Measurements from ENCODE around the gene SCAMP3.
"Not testable (repeated sequence)": the region's sequence is repeated elsewhere in the genome, so short reads cannot be mapped to it uniquely, and the experiment has no call there.

Gene SCAMP3

DNA sequence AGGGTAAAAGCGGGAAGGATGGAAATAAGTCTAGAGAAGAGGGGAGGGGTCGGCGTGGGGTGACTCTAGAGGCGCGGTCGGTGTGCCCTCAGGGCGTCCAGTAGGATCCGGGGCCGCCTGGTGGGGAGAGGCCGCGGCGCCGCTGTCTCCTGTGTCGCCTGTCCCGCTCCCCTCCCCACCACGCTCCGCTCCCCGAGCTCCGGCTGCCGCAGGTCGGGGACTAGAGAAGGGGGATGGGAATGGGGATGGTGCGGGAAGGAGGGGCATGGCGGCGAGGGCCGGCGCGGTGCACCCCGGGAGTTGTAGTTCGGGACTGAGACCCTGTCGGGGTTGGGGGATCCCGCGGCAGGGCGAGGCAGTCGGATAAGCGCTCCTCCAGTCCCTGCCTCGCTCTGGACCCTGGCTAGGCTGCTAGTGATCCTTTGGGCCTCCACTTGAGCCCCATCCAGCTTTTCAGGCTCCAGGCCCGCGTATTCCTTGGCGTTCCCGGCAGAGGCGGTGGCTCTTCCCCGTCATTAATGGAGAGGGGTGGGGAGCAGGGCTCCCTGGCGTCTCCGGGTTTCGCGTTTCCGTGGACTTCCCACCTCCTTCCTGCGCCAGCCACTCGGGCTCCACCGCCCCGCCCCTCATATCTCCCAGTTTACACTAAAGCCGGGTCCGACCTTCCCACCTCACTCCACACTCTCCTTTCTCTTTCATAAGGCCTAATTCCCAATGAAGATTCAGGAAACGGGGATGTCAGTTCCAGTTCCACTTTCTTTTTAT is 6.7 kb downstream of the SCAMP3 start, which contains the start of gene ENTREP3:
ENTREP3 (minus strand) TSS at position 241 of the 765 bp plus-strand sequence. CDS start 606 bp downstream, outside the sequence.
- in situ Hi-C loops (cut with HindIII; ENCODE audit: low sequenced_read_pairs), result no loop called here

DNA sequence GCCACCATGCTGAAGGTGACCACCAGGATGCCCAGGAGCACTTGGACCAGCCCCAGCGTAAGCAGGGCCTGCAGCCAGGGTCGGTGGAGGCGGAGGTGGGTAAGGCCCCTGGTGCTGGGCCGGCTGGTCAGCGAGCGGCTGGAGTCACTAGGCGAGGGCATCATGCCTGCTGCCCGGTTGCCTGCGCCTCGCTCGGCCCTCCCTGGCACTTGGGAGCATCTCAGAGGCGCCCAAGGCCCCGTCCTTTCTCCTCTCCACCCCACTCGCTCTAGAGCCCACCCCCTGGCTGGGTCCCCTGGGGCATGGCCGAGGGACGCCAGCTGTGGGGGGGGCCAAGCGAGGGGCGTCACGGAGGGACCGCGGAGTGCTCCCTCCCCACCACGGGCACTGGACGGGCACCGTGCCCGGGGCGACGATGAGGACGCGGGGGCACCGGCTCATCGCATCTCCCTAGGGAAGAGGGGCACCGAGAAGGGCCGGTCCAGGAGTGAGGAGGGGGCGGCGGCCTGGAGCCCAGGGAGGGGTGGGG is 7.4 kb downstream of the SCAMP3 start:
- in situ Hi-C loops (cut with HindIII; ENCODE audit: low sequenced_read_pairs), result no loop called here

- in situ Hi-C loops (cut with HindIII; ENCODE audit: low sequenced_read_pairs), result no loop called here
Observed at GRCh38 chr1:155254228-155254713, 7.9 kb downstream of the SCAMP3 start.

DNA sequence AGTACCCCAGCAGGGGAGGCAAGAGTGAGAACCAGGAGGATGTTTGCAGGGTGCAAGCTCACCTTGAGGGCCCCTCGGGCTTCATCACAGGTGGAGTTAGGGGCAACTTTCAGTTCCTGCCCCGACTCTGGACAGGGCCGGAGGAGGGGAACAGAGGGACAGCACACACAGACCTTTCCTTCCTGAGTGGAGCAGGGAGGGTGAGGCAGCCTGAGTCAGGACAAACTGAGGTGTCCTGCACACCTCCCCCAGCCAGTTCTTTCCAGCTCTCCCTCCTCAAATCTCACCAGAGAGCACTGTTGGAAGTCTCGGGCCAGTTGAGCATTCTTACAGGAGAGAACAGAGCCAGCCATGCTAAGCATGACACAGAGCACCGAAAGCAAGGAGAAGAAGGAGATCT is 8.4 kb downstream of the SCAMP3 start:
- in situ Hi-C loops (cut with HindIII; ENCODE audit: low sequenced_read_pairs), result no loop called here

- in situ Hi-C loops (cut with HindIII; ENCODE audit: low sequenced_read_pairs), result no loop called here
Observed at GRCh38 chr1:155253208-155253607, 9.0 kb downstream of the SCAMP3 start.

GRCh38 chr1:155251566-155251965 is 10.6 kb downstream of the SCAMP3 start:
- in situ Hi-C loops (cut with HindIII; ENCODE audit: low sequenced_read_pairs), result no loop called here

GRCh38 chr1:155250633-155251449 is 11.3 kb downstream of the SCAMP3 start:
- in situ Hi-C loops (cut with HindIII; ENCODE audit: low sequenced_read_pairs), result no loop called here

- in situ Hi-C loops (cut with HindIII; ENCODE audit: low sequenced_read_pairs), result no loop called here
Observed at GRCh38 chr1:155250246-155250632, 11.9 kb downstream of the SCAMP3 start.

DNA sequence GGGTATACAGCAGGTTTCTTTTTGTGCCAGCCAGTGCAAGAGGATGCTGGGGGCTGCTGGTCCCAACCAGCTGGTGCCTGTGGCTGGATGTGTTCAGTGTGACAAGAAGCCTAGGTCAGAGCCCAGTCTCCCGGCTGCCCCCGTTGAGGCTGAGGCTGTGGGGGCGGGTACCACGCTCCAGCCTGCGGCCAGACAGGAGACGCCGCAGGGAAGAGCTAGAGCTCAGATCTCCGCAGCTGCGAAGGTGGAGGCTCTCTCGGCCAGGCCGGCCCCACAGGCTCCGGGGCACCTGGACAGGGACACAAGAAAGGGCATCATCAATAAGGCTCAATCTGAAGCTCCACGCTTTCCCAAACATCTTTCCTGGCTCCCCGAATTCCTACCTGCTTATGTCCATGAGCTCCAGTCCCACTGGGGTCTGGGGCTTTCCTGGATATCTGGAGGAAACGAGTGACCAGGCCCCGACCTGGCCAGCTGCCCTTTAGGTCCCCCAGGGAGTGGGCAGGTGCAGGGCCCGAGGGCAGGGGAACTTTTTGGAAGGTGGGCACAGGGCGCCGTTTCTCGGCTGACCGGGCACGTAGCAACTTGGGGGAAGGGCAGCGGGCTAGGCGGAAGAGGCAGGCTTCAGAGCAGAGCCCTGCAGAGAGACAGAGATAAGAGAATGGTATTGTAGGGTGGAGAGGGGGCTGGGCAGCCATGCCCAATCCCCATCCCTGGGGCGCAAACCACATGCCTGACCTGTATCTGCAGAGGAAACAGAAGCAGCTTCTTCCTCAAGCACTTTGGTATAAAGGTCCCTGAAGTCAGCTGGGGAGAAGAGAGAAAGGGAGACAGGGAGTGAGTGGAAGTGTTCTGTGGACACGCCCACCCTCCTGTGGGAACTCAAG is 14.2 kb downstream of the SCAMP3 start:
- in situ Hi-C loops (cut with HindIII; ENCODE audit: low sequenced_read_pairs), result no loop called here

DNA sequence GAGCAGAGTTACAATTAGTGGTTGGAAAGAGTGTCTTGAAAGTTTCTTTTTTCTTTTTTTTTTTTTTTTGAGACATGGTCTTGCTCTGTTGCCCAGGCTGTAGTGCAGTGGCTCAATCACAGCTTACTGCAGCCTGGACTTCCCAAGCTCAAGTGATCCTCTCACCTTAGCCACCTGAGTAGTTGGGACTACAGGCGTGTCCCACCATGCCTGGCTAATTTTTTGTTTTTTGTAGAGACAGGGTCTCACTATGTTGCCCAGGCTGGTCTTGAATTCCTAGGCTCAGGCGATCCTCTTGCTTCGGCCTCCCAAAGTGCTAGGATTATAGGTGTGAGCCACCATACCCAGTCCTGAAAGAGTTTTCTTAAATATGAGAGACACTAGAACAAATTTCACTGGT is 15.4 kb downstream of the SCAMP3 start:
- in situ Hi-C loops (cut with HindIII; ENCODE audit: low sequenced_read_pairs), result not testable (repeated sequence)

DNA sequence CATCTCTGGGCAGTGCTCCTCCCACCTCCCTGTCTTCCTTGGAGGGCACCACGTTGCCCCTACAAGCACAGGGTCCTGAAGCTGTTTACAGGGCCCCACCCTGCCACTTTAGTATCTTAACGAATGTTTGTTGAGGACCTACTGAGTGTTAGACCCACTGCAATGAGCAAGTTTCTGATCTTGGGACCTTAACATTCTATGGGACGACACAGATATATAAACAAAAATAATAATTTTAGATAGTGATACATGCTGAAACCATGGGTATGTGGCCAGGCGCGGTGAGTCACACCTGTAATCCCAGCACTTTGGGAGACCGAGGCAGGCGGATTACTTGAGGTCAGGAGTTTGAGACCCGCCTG is 17.0 kb downstream of the SCAMP3 start:
- in situ Hi-C loops (cut with HindIII; ENCODE audit: low sequenced_read_pairs), result no loop called here

DNA sequence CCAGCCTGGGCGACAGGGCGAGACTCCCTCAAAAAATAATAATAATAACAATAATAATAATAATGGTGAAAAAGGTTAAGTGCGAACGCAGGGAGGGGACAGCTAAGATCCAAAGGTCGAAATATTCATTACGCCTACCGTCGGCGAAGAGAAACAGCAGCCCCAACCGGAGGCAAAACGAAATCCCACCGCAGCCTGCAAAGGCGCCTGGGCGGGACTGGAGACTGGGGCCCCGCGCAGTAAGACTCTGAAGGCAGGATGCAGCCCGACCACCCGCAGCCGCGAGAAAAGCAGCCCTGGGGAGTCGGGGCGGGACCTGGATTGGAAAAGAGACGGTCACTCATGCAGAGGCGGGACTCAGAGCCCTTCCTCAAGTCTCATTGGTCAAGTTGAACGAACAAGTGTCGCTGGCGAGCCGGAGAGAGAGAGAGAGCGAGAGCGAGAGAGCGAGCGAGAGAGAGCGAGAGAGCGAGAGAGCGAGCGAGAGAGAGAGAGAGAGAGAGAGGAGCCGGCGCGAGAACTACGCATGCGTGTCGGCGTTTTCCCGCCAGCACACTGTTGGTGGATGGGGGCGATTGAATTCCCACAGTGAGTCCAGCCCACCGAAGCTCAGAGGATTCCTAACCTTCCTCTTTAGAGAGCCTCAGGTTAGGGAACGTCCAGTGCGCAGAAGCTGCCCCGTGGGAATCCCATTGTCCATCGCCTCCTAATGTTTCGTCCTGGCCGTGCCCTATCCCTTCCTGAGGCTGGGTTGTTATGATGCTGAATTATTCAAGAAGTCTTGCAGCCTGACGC is 17.6 kb downstream of the SCAMP3 start:
- in situ Hi-C loops (cut with HindIII; ENCODE audit: low sequenced_read_pairs), result no loop called here

GRCh38 chr1:155242805-155243358 is 19.3 kb downstream of the SCAMP3 start:
- in situ Hi-C loops (cut with HindIII; ENCODE audit: low sequenced_read_pairs), result no loop called here

DNA sequence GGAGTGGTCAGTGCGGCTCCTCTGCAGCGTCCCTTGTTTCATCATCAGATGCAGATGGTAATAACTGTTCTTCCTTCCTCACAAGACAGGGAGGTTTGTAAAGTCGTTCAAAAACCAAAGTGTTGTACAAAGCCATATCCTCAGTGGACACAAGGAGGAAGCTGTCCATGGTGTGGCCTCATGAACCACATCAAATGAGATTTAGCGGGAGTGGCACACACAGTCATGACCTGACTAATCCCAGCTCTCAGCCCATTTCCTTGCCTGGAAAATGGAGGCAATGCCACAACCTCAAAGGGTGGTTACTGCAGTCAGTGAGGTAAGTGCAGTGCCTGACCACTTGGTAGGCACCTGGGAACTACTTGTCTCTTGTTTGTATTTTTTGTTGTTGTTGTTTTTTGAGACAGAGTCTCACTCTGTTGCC is 20.3 kb downstream of the SCAMP3 start:
- in situ Hi-C loops (cut with HindIII; ENCODE audit: low sequenced_read_pairs), result no loop called here

DNA sequence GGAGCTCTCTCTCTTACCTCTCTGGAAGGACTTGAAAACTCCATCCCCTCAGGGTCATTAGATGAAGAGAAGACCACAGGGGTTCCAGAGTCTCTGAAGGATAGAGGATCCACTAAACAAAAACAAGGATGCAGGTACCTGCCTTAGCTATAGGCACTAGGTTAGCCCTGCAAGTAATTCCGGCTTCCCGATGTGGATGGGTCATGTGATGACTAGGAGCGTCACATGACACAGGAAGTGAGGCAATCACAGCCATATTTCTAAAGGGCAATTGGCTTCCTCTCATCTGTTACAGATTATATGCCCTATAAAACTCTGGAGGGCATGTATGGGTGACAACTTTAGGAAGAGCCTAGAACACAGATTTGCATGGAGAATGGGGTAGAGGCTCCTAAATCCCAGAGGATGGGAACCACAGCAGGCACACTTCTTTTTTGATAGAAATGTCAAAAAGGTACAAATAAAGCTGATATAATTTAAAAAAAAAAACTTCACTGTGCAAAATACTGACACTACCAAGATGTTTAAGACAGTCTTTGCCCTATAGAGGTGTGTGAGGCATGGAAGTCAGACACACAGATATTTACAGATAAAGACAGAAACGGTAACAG is 21.0 kb downstream of the SCAMP3 start:
- in situ Hi-C loops (cut with HindIII; ENCODE audit: low sequenced_read_pairs), result no loop called here

- in situ Hi-C loops (cut with HindIII; ENCODE audit: low sequenced_read_pairs), result no loop called here
Observed at GRCh38 chr1:155236451-155236850, 25.7 kb downstream of the SCAMP3 start.

DNA sequence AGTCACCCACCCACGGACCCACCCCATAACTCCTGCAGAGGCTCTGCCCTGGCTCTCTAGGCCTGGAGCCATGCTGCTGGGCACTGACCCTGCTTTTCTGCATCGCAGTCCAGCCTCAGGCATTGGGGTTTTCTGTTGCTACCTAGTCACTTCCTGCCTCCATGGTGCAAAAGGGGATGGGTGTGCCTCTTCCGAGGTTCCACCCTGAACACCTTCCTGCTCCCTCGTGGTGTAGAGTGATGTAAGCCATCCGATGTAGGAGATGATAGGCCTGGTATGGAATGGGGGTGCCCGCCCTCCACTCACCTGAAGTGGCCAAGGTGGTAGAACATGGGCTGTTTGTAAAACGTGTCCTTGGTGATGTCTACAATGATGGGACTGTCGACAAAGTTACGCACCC is 26.8 kb downstream of the SCAMP3 start:
- in situ Hi-C loops (cut with HindIII; ENCODE audit: low sequenced_read_pairs), result not testable (repeated sequence)

DNA sequence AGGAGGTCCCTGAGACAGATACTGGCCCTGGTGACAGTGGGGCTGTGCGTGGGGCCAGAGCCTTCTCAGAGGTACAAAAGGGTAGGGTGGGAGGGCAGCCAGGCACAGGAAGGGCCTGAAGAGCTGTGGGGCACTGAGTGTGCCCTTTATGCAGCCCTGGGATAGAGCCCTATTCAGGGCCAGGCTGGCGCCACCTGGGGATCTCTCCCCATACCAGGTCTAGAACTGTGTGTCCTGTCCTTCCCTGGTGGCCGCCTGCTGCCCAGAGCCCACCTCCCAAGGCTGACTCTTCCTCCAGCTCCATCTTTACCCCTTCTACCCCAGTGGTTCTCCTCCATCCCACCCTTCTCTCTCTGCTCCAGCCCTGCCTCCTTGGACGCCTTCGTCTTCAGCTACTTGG is 28.7 kb downstream of the SCAMP3 start:
- in situ Hi-C loops (cut with HindIII; ENCODE audit: low sequenced_read_pairs), result not testable (repeated sequence)
